GM06990 (cell line): ENCODE data around the gene TUBB.

ENCODE experiments used
- DNase-seq: peaks from one replicate; pipeline ENCODE4 v3.0.0-alpha.2; 2011; ENCODE audit not compliant: insufficient read length; ENCODE audit errors: extremely low read depth
- H3K27me3 ChIP-seq: replicated peaks from 2 replicates; pipeline ENCODE4 v1.6.0; 2011; ENCODE audit warnings: low read length; ENCODE audit not compliant: control insufficient read depth, insufficient read depth
- H3K36me3 ChIP-seq: 2 replicates; pipeline ENCODE4 v1.5.1; 2011; ENCODE audit warnings: low read length; ENCODE audit not compliant: control insufficient read depth, insufficient read depth
- H3K4me3 ChIP-seq: replicated peaks from 2 replicates; pipeline ENCODE4 v1.5.1; 2011; ENCODE audit warnings: low read depth, mild to moderate bottlenecking, control low read depth, low read length
- TF ChIP-seq, protein P1 (sequence below): IDR thresholded peaks from 2 replicates; pipeline ENCODE4 v1.5.1; 2011; ENCODE audit warnings: low read length, control low read depth, mild to moderate bottlenecking, inconsistent platforms; ENCODE audit not compliant: insufficient read depth, poor library complexity, severe bottlenecking

The TUBB gene

GRCh38 chr6:30738532-30738931 is 18.4 kb downstream of the TUBB start:
- H3K36me3 ChIP-seq, result peaks cover 12% of the 10 kb centered on the region
- no peak overlapping the region for H3K4me3 ChIP-seq
- DNase-seq, result no peak
- TF ChIP-seq, protein P1, sequence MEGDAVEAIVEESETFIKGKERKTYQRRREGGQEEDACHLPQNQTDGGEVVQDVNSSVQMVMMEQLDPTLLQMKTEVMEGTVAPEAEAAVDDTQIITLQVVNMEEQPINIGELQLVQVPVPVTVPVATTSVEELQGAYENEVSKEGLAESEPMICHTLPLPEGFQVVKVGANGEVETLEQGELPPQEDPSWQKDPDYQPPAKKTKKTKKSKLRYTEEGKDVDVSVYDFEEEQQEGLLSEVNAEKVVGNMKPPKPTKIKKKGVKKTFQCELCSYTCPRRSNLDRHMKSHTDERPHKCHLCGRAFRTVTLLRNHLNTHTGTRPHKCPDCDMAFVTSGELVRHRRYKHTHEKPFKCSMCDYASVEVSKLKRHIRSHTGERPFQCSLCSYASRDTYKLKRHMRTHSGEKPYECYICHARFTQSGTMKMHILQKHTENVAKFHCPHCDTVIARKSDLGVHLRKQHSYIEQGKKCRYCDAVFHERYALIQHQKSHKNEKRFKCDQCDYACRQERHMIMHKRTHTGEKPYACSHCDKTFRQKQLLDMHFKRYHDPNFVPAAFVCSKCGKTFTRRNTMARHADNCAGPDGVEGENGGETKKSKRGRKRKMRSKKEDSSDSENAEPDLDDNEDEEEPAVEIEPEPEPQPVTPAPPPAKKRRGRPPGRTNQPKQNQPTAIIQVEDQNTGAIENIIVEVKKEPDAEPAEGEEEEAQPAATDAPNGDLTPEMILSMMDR, result no peak
- H3K27me3 ChIP-seq, result no peaks in the 10 kb centered on the region

DNA sequence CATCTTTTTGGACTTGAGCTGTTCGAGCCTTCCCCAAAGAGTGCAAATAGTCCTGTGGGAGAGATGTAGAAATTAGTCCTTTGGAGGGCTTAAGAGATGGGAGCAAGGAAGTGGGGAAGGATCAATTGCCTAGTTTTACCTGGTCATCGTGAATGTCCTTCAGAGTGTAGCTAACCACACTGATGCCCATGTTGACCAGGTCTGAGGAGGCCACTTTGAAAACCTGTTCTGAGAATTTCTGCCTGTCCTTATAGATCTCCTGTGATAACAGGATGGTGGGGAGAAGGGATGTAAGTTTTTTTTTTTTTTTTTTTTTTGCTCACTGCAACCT is 20.4 kb downstream of the TUBB start:
- no peak overlapping the region for H3K4me3 ChIP-seq
- H3K36me3 ChIP-seq, result peaks cover 11% of the 10 kb centered on the region
- TF ChIP-seq, protein P1, result no peak
- DNase-seq, result no peak
- H3K27me3 ChIP-seq, result no peaks in the 10 kb centered on the region

- no peaks in the 10 kb centered on the region for H3K27me3 ChIP-seq
- H3K4me3 ChIP-seq, result peak overlapping the region; percentile 66
- peaks cover 11% of the 10 kb centered on the region for H3K36me3 ChIP-seq
- no peak for DNase-seq
- TF ChIP-seq, protein P1, result no peak
Observed at GRCh38 chr6:30741063-30741779, 21.1 kb downstream of the TUBB start.

DNA sequence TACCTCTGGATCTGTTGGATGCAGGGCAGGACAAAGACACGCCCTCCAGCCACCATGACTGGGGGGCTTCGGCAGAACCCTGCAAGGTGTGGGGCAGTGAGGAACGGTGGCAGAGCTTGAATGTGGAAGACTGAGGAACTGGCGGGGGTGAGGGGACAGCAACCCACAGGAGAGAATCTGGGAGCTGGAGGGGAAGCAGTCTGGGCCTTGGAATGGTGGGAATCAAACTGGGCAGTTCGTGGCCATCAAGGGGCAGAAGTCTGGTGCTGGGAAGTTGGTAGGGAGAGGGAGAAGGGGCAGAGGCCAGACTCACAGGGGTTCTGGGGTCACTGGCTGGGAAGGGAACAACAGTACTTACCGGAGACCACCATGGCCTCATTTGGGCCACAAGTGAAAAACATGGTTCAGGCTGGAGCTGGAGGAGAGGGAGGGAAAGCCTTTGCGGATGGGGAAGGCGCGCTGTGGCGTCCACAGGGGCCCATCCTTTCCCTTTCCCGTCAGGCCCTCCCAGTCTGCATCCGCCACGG is 21.7 kb downstream of the TUBB start:
- Histone ChIP-seq H3K27me3 (no peaks in the 10 kb centered on the region), H3K36me3 (peaks cover 11% of the 10 kb centered on the region), H3K4me3 (peak overlapping the region; percentile 66)
- TF ChIP-seq, protein P1, result no peak
- peak; percentile 56 for DNase-seq

DNA sequence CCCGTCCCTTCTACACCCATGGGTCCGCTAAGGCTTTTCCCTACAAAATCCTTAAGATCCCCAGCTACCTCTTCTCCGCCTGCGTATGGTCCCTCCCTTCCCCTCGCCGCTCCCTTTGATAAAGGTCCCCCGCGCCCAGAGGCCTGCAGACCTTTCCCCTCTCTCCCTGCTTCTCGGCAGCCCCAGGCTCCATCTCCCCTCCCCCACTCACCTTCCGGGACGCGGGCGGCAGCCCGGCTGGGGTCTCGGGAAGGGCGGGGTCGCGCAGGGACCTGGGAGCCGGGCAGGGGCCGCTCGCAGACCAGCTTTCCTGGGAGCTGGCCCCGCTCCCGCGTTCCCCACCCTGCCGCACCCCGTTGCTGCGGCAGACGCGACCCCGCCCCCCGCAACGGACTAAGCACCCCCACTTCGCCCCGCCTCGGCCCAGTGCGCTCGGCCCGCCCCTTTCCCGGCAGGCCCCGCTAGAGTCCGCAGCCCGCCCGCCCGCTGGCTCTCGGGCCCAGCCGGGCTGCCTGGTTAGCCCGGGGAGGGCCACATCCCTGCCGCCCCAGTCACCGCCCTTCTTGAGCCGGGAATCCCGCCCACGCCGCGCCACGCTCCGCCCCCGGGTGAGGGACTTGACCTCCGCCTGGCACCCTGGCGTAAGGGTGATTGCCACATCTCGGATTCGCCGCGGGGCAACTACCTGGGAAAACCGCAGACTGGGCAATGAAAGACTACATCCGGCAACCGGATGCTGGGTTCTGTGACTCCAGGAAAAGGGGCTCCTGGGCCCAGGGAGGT is 22.4 kb downstream of the TUBB start, which contains the start of gene FLOT1:
Gene FLOT1, minus strand, starts transcription at position 372 of the 783 bp plus-strand sequence. CDS start 498 bp downstream, outside the sequence.
- no peaks in the 10 kb centered on the region for H3K27me3 ChIP-seq
- DNase-seq, result peak; percentile 98
- TF ChIP-seq, protein P1, result no peak
- peak within 1 kb of the TSS; percentile 66 for H3K4me3 ChIP-seq
- H3K36me3 ChIP-seq, result peaks cover 11% of the 10 kb centered on the region
